Measurements from ENCODE around the gene ELK3.

ELK3 gene

DNA sequence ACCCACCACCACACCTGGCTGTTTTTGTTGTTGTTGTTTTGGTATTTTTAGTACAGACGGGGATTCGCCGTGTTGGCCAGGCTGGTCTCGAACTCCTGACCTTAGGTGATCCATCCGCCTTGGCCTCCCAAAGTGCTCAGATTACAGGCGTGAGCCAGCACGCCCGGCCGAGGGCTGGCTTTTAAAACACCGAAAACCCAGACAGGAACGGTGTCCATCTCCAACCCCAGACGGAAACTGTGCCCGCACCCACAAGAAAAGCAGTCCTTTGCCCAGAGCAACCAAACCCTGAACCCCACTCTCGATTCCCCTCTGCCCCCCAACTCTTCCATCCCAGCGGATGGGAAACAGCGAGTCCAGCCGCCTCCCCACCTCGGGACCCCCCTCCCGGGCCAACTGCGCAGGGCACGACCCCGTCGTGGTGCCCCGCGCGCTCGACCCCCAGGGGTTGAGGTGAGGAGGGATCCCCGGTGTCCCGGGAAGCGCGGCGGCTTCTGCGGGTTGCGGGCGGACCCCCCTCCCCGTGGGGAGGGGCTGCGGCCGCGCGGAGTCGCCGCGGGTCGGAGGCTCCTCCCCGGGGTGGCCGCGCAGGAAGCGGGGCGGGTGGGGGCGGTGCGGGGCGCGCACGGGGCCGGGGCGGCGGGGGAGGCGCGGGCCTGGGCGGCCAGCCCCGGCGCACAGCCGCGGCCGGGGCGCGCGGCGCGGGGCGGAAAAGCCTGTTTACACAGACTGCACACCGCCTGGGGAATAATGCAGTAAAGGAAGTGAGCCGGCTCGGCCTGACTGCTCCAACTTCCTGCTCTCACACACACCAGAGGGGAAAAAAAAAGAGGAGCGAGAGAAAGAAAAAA, at the start of gene ELK3:
TSS of gene ELK3 (plus strand) at position 651 of the 851 bp plus-strand sequence.
- DNase-seq = peak; percentile 66

DNA sequence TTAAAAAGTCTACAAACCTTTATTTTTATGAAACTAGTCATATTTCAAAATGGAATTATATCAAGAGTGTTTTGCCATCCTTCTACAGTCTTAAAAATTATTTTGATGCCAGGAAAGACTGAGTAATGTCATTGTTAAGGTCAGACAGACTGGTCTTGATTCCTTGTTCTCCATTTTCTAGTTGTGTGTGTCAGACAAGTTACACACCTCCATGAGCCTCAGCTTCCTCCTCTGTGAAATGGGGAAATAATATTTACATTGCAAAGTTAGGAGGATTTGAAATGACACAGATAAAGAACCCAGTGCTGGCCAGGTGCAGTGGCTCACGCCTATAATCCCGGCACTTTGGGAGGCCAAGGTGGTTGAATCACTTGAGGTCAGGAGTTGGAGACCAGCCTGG, 47.4 kb upstream of the ELK3 start:
- DNase-seq = no peak

DNA sequence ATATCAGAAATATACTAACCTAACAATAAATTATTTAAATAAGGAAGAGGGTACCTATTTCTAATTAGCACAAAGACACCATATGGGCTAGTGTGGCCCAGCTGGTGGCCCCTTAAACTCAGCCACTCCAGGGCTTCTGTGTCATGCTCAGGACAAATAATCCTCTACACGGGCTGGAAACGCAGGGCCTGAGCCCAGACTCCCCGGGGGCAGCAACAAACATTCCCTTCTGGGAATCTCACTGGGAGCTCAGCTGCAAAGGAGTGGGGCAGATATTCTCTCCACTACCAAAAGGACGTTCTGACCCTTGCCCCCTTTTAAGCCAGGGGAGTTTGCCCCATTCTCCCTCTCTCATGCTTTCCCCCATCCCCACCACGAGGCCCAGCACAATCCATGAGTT, 43.7 kb upstream of the ELK3 start:
- no peak for DNase-seq

DNA sequence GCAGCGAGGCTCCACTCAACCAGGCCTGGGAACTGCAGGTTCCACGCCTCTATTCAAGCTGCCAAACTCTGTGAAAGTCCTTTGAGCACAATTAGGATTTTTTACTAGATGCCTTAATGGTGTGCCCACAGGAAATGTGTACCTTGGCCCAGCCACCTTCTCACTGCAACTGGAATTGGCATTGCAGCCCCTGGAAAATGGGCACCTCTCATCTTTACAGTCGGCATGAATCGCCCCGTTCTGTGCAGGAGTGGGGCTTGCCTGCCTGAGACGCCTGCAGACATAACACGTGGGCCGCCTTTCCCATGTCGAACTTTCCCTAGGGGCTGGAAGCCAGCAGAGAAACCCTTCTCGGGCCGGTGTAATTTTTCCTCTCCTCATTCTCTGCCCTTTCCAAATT, 42.0 kb upstream of the ELK3 start:
- DNase-seq = no peak

DNA sequence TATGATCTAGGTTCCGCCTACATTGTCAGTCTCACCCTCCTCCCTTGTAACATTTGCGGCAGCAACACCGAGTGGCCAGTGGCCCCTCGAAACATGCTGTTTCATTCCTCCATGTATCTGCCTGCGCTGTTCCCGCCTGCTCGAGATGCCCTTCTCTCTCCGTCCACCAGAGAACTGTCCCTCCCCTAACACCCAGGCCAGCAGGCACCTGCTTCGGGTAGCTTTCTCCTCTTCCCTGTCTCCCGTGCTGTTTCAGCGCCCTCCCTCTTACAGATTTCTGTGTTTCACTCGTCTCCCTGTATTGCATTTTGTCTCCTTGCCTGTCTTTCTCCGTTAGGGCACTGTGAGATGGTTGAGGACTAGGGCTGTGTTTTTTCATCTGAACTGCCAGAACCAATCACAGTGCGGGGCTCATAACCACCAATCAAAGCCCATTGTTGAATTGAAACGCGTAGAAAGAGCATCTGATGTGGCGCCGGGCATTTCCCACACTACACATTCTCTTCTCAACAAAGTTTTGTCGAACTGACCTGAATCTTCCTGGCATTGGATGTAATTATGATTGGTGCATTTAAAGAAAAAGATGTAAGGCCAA, 40.9 kb upstream of the ELK3 start:
- DNase-seq = no peak

DNA sequence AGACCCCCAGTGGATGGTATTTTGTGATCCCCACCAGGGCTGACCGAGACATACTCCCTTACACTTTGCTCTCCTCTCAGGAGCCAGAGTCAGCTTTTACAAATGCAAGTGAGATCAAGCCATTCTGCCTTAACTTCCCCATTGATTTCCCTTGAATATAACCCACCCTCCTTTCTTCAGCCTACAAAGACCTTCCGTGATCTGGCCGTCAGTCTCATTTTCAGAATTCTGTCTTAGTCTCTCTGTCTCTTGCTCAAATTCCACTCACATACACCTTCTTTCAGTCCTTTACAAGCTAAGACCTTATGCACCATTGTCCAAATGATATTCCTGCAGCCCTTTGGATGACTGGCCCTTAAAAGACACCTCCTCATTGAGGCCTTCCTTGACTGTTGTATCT, 39.0 kb upstream of the ELK3 start:
- no peak for DNase-seq

DNA sequence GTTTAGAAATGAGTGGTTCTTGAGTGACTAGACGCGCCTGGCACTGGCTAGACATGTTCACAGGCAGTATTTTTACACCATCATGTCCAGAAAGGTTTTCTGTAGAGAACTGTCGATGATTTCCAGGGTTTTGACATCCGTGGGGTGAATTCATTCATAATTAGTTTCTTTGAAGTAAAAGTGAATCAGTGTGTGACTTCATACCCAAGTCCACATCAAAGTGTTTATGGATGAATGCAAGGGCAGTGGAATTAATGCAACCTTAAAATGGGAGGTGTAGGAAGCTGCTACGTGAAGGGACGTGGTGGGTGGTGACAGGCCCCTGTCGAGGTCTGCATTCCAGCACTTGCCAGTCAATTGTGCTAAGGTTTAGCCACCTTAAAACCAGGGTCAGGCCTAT, 38.4 kb upstream of the ELK3 start:
- DNase-seq = no peak

DNA sequence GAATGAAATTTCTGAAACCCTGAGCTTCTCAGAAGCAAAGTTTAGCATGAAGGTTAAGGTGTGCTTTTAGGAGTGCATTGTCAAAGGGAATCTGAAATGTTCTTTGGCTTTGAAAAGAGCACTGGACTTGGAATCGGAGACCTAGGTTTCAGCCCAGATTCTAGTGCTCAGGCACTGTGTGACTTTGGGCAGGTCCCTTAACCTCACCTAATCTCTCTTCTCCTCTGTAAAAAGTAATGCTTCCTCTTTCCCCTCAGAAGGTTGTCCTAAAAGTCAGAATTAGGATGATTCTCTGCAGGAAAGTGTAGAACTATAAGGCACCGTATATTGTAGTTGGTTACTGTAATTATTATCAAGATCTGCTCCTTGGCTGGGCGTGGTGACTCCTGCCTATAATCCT, 38.0 kb upstream of the ELK3 start:
- no peak for DNase-seq

DNA sequence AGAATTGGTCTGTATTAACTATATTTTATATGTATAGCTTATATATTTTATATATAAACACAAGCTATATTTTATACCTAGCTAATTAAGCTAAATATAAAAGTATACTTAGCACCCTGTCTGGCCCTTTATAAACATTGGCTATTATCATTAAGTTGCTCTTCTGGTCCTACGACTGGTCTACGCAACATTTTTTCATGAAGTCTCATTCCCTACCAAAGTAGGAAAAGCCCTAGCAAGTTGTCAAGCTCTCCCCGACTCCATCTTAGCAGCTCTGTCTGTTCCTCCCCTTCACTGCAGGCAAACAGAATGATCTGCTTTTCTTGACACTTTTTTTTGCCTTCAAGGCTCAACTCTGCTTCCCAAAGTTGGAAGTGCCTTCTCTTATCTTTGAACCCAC, 36.7 kb upstream of the ELK3 start:
- DNase-seq = no peak

DNA sequence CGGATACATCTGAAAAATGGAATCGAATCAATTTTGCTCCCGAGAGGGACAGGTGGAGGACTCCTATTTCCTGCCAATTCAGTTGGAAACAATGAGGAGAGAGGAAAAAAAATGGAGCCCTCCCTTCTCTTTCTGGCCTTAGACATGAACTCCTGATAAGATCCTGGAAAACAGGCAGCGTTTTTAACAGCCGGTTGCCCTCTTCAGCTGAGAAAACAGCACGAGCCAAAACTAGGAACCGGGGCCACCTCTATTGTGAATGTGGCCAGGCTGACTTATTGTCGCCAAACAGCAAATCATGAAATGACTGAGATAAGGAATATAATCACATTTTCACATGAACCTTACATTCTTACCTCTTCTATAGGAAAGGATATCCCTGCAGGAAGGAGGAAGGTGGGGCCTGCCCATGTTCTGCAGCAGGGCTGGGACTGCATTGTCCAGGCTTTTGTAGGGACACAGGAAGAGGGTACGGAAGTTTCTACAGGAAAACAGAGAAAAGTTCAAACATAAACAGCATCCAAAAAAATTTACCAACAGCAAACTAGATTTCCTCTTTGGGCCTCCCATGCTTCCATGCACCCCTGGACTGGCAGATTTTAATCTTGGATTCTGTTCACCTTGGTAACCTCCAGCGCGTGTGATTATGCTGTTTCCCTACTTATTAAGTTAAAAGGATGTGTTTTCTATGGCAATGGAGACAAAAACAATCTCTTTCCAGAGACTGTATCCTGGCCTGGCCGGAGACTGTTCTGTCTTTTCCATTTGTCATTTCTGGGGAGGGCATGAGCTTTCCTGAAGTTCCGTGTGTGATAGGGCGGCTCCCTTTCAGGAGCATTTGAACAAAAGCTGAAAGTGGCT, 29.0 kb upstream of the ELK3 start:
- DNase-seq = no peak

DNA sequence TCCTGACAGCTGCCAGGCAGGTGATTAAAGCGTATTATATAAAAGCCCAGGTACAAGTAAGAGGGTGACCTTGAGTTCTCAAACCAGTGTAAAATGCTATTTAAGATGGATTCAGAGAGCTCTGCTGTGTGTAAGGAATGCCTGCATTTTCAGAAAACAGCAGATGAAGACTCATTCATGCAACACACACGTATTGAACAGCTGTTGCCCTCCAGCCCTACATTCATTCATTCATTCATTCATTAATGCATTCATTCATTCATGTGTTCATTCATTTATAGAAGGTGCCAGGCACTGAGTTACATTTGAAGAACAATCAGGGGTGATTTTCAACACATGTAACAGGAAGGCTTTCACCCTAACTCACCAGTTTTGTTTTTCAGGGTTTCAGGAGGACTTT, 27.4 kb upstream of the ELK3 start:
- no peak for DNase-seq

DNA sequence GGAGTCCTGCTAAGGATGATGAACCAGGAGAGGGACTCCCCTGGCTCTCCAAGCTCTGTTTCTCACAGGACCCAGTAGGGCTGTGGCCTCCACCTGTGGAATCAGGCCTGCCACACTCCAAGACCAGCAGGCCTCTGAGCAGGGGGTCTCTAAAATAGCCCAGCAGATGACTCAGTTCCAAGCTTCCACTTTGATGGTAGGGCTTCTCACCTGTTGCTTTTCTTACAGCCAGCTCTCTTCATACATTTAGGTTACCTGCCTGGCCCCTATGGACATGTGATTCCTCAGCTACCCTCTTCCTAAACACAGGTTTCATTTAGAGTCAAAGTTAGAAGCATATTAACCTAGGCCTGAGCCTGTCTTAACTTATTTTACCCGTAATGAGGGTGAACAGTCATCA, 26.7 kb upstream of the ELK3 start:
- DNase-seq = no peak

DNA sequence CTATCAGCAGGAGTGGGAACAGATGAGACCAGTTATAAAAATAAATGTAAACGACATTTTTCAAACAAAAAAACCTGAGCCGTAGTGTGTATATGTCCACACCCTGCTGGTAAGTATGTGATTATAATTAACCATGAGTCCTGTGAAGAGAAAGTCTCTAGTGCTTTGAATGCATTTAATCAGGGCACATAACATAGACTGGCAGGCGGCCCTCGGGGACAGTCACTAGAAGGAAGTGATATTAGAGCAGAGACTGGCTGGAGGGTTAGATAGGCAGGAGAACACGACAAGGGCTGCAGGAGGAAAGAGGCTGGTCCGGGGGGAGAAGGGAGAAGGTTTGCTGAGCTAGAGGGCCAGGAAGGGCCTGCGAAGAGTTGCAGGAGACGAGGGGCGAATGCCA, 23.8 kb upstream of the ELK3 start:
- no peak for DNase-seq

DNA sequence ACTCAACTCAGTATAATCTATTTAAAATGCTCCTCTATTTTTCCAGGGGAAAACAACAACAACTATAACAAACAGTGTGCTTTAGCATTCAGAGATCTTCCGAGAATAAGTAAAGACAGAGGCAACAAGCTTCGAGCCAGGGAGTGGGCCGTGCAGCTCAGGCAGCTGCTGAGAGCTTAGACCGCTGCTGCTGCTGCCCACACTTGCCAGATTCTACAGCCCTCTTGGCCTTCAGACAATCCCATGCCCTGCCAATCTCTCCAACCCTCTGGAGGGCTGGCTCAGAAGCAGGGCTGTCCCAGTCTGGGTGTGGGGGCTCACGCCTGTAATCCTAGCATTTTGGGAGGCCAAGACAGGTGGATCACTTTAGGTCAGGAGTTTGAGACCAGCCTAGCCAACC, 23.4 kb upstream of the ELK3 start:
- DNase-seq = no peak

DNA sequence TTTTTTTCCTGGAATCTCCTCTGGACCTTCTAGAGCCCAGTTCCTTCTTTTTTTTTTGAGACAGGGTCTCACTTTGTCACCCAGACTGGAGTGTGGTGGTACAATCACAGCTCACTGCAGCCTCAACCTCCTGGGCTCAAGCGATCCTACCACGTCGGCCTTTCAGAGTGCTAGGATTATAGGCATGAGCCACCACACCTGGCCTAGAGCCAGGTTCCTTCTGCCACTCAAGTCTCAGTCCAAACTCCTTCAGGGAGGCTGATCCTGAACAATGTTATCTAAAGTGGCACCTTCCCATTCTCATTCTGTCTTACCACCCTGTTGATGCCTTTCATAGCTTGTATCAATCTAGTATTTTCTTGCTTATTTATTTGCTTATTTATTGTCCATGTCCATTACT, 22.3 kb upstream of the ELK3 start:
- no peak for DNase-seq

DNA sequence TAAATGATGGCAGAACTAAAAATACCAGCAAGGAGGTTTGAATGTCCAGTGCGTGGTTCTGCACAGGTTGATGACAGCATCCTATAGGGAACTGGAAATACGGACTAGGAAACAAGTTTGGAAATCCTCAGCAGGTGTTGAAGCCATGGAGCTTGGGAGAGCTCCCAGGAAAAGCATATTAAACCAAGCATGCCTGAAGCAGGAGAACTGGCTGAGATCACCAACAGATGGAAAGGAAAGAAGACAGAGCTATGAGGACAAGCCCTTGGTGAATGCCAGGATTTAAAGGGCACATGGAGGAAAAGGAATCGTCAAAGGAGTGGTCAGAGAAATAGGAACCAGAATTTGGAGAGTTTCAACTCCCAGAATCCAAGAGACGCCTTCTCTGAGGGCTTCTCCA, 21.2 kb upstream of the ELK3 start:
- DNase-seq = no peak

DNA sequence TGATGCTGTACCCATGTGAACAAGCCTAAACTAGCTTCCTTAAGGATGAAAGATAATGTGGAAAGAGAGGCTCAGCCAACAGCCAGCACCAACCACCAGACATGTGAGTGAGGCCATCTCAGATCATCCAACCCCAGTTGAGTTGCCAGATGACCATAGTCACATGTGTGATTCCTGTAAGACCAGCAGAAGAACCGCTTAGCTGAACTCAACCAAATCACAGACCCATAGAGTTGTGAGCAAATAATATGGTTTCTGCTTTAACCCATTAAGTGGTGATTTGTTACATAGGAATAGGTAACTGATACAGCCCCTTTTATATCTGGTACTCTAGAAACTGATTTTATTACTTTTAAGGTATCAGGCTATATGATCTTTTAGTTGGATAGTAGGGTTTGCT, 17.6 kb upstream of the ELK3 start:
- no peak for DNase-seq

DNA sequence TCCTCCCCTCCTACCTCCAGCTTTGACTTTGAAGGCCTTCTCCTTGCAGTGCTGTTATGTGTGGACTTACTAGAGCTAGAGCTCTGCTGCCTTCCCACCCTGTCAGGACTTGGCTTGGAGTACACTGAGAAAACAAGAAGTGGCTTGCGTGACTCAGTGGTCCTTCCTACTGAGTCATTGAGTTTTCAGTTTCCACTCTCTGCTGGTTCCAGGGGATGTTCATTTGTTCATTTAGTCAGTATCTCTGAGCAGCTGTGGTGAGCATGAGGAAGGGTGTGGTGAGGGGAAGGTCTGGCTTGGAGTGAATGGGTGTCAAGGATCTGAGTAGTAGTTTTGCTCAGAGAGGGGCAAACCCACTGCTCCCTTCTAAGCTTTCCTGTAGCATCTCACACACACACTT, 17.2 kb upstream of the ELK3 start:
- no peak for DNase-seq

DNA sequence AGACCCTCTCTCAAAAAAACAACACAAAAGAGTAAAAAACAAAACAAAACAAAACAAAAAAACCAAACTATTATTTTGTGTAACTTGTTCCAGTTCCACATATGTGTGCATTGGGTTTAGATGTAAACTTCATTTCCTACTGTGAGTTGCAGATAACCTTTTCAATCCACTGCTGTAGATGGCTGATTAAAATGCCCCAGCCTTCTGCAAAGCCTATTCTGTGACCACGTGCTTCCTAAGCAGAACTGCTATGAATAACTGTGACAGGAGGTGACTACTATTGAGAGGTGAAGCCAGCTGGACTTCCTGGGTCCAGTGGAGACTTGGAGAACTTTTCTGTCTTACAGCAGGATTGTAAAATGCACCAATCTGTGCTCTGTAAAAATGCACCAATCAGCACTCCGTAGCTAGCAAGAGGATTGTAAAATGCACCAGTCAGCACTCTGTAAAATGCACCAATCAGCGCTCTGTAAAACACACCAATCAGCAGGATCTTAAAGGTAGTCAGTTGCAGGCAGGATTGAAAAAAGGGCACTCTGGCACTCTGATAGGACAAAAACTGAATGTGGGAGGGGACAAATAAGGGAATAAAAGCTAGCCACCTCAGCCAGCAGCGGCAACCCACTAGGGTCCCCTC, 10.3 kb upstream of the ELK3 start:
- no peak for DNase-seq

DNA sequence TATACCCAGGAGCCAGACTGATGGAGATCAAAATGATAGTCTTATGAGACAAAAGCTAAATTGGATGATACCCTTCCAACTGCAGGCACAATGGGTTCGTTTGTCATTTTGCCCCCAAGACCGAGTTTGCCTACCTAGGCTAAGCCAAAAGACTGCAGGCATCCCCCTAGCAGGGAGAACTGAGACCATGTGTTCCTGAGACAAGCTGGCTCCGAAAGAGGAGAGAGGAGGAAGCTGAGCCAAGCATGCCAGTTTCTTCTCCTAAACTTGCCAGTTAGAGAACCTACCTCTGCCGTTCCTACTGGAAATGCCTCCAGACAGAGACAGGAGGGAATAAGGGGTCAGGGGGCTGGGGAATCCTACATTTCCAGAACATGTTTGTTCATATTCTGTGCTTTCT, 8.3 kb upstream of the ELK3 start:
- no peak for DNase-seq

DNA sequence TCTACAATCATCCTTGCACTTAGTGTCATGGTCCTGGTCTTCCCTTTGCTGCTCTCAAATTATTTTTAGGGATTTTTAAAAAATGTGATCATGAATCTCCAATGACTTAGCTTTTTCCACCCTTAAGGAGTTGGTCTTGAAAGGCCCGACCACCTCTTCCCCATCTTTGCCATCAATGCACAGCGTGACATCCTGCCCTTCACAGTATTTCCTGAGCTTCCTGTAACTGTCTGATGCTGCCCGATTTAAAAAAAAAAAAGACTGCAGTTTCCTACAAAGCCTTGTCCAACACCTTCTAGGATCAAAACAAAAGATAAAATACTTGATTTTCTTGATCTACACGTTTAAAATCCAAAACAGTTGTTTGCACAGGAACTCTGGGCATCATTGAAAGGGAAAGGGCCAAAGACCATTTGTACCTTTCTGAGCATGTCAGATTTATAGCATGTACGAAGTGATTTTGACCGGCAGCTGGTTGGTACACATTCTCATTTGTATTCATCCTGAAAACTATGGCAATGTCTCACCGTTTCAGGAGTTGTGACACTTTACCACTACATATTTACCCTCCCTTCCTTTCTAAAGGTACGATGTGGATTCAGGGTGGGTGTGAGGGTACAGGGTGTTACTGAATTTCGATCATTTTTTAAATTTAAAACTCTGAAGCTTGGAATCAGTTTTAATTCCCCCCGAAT, 7.4 kb upstream of the ELK3 start:
- no peak for DNase-seq

DNA sequence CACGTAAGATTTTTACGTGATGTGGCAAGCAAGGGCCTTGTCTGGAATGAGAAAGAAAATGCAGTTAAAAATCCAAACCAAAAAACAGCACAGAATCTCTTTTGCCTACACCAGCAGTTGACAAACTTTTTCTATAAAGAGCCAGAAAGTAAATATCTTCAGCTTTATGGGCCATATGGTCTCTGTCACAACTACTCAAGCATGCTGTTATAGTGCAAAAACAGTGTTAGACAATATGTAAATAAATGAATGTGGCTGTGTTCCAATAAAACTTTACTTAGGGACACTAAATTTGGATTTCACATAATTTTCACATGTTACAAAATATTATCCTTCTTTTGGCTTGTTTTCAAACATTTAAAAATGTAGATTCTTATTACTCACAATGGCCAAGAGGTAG, 6.2 kb upstream of the ELK3 start:
- DNase-seq = no peak

DNA sequence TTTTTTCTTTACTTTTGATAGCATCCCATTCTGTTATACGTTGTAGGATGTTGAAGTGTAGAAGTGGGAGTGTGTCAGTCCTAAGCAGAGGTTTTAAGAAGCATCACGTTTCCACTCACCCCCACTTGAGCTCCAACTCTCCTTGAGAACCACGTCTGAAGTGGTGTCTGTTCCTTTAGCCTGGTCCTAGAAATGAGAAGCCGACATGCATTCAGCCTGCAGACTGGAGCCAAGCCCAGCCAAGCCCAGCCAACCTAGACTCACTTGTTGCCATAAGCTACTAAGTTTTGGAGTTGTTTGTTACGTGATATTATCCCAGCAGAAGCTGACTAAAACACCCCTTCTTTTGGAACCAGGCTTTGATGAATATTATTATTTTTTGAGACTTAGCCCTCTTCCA, 4.4 kb upstream of the ELK3 start:
- DNase-seq = no peak

Measured in NCI-H2029 (cell line).